Duodenal mucosa (tissue), 2 donors: ENCODE data around the gene ZBTB33.

Experiments
- H3K27ac ChIP-seq: one replicate; pipeline ENCODE4 v1.7.0; 2013; ENCODE audit warnings: low read depth, low read length
- H3K27me3 ChIP-seq, 2 donors: one replicate each; pipeline ENCODE4 v1.7.0; 2013; ENCODE audit warnings: low read length in 2 of 2, control low read depth in 1 of 2; ENCODE audit not compliant: insufficient read depth in 2 of 2, control insufficient read depth in 1 of 2
- H3K36me3 ChIP-seq, 2 donors: one replicate each; pipeline ENCODE4 v1.7.0; 2013; ENCODE audit warnings: low read length in 2 of 2, control low read depth in 1 of 2; ENCODE audit not compliant: insufficient read depth in 2 of 2, control insufficient read depth in 1 of 2
- H3K4me1 ChIP-seq, 2 donors: one replicate each; pipeline ENCODE4 v1.7.0; 2013; ENCODE audit warnings: low read length in 2 of 2, control low read depth in 1 of 2; ENCODE audit not compliant: insufficient read depth in 2 of 2, control insufficient read depth in 1 of 2
- H3K4me3 ChIP-seq, 2 donors: one replicate each; pipeline ENCODE4 v1.7.0; 2013; ENCODE audit warnings: low read length in 2 of 2, low read depth in 1 of 2
- H3K9ac ChIP-seq, 2 donors: one replicate each; pipeline ENCODE4 v1.7.0; 2013; ENCODE audit warnings: low read length in 2 of 2, low read depth in 1 of 2
- H3K9me3 ChIP-seq, 2 donors: one replicate each; pipeline ENCODE4 v1.7.0; 2013; ENCODE audit warnings: low read length in 2 of 2, control low read depth in 1 of 2; ENCODE audit not compliant: control insufficient read depth in 1 of 2

Gene ZBTB33, protein sequence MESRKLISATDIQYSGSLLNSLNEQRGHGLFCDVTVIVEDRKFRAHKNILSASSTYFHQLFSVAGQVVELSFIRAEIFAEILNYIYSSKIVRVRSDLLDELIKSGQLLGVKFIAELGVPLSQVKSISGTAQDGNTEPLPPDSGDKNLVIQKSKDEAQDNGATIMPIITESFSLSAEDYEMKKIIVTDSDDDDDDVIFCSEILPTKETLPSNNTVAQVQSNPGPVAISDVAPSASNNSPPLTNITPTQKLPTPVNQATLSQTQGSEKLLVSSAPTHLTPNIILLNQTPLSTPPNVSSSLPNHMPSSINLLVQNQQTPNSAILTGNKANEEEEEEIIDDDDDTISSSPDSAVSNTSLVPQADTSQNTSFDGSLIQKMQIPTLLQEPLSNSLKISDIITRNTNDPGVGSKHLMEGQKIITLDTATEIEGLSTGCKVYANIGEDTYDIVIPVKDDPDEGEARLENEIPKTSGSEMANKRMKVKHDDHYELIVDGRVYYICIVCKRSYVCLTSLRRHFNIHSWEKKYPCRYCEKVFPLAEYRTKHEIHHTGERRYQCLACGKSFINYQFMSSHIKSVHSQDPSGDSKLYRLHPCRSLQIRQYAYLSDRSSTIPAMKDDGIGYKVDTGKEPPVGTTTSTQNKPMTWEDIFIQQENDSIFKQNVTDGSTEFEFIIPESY

DNA sequence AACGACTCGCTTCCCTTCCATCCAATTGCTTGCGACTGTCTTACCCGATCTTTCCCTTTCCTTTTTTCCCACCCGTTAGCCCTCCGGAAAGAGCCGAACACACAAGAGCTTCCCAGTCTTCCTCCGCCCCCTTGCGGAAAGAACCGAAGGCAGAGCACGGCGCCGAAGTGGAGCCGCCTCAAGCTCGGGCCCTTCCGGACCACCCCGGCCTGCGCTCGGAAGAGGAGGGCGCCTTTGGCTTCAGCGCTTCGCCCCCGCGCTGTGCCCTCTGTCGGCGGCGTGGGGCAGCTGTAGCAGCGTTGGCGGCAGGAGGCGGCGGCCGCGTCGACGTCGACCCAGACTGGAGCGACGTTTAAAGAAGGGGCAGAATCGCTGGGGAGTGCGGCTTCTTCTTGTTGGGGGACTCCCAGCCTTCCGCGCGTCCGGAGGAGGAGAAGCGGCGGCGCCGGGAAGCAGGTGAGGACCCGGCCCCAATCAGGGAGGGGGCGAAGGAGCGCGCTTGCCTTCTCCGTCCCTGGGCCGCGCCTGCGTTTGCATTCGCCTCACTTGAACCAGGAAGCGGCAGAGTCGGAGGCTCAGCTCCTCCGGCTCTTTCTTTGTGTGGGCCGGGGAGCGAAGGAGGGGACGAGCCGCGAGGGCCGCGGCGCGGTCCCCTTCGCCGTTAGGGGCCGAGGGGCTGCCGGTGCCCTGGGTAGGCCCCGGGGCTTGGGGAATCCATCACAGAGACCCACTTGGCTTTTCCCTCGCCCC, at the start of gene ZBTB33:
ZBTB33 (plus strand) TSS at position 291 of the 750 bp plus-strand sequence. CDS start 2,604 bp downstream, outside the sequence.
- Histone ChIP-seq H3K27ac (peak within 1 kb of the TSS; percentile 85), H3K4me3 (peak within 1 kb of the TSS; percentile 82 to 86), H3K9me3 (no peaks in the 10 kb centered on the region), H3K27me3 (no peaks in the 10 kb centered on the region), H3K9ac (peak within 1 kb of the TSS; percentile 73 to 76), H3K36me3 (peaks cover 0 to 20% of the 10 kb centered on the region in 2 donors), H3K4me1 (peaks cover 0 to 4% of the 10 kb centered on the region in 2 donors)

- H3K9ac ChIP-seq = no peak overlapping the region
- no peaks in the 10 kb centered on the region for H3K4me1 ChIP-seq
- no peak overlapping the region for H3K4me3 ChIP-seq
- H3K27ac ChIP-seq = no peak overlapping the region
- no peaks in the 10 kb centered on the region for H3K9me3 ChIP-seq
- H3K36me3 ChIP-seq = no peaks in the 10 kb centered on the region
- H3K27me3 ChIP-seq = no peaks in the 10 kb centered on the region
Observed at GRCh38 chrX:120200851-120201250, 49.8 kb upstream of the ZBTB33 start.

DNA sequence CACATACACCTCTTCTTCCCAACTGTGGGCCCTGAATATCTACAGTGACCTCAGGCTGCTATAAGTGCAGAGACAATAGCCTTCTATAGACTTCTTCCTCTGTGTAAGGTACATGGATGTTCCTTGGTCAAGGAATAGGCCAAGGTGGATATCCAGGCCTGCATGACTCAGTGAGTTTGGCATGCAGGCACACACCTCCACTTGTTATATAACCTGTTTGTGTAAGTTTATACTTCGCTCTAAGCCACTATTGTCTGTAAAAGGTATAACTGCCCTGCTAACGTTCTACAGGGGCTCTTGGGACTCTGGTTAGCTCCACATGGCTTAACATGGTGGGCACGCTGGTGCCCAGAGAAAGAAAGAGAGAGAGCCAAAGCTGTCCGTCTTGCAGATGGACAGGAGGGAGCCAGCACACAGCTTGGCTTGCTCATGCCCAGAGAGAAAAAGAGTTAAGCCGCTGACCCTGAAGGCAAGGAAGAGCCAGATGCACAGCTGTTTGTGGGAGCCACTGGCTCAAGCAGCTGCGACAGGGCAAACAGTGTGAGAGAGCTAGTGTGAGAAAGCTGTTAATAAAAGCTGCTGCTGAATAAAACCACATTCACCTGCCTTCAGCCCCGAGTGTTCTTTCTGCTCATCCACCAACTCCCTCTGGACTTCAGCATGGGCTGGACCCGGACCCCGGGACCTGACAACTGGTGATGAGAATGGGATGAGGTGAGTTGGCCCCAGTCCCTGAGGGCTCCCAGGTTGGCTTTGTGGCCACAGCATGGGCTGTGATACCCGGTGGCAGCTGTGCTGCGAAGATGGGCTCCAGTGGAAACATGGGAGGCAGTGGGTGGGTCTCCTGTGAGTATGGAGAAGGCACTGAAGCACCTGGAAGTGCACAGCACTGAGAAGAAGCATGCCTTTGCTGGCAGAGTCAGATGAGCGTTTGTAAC, 44.5 kb upstream of the ZBTB33 start:
- Histone ChIP-seq H3K36me3 (no peaks in the 10 kb centered on the region), H3K9ac (no peak overlapping the region)

DNA sequence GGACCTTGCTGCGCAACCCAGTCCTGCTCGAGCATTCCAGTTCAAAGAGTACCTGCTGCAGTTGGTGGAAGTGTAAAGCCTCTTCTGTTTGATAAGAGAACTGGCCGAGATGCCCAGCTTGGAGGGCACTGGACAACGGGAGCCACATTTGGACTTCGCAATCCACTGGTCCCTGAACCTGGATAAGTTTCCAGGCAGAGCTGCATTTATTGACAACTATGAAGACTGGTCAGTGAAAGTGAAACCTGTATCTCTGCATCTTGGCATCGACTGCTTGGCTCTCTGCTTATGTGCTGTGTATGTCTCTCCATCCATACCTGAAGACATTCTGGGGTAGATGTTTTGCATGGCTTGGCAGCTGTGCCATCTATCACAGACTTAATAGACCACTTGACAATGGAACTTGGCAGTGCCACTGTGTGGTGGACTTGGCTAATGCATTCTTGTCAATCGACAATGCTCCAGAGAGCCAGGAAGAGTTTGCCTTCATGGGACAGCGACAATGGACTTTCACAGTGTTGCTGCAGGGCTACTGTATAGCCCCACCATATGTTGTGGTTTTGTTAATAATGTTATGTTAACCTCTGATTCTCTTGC, 43.5 kb upstream of the ZBTB33 start:
- no peak overlapping the region for H3K4me3 ChIP-seq
- H3K27me3 ChIP-seq = no peaks in the 10 kb centered on the region
- H3K9me3 ChIP-seq = no peaks in the 10 kb centered on the region

More for the DNA sequence above, 44.5 kb upstream of the ZBTB33 start:
- Histone ChIP-seq H3K27ac (no peak overlapping the region), H3K27me3 (no peaks in the 10 kb centered on the region), H3K9me3 (no peaks in the 10 kb centered on the region), H3K4me1 (no peaks in the 10 kb centered on the region), H3K4me3 (no peak overlapping the region)

DNA sequence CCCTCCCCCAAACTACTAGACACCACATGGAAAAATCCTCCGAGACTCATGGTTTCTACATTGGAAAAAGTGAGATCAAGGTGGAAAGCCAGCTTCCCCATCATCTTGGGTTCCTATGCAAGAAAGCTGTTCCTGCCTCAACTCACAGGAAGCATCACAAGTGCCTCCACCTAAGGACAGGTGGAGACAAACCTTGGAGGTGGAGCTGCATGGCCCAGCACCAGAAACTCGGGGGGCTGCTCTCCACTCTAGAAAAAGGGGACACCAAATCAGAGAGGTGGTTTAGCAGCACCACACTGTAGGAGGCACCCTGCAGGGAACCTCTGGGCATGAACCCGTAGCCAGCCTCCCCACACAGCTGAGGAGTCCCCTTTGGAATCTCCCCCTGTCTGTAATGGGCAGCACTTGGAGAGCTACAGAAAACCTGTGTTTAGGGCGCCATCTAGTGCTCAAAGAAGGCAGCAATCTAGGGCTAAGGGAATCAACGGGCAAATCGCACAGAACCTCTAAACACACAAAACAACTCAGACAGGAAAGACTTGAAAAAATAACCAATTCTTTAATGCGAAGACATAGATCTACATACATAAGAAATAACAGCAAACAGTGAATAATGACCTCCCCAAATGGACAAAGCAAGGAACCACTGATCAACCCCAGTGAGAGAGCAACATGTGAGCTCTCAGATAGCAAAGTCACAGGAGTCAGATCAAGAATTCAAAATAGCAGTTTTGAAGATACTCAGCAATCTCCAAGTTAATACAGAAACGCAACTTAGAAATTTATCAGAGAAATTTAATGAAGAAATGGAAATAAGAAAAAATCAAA, 37.0 kb upstream of the ZBTB33 start:
- no peak overlapping the region for H3K9ac ChIP-seq
- no peak overlapping the region for H3K4me3 ChIP-seq
- H3K27ac ChIP-seq = no peak overlapping the region
- H3K27me3 ChIP-seq = no peaks in the 10 kb centered on the region
- H3K4me1 ChIP-seq = no peaks in the 10 kb centered on the region
- H3K36me3 ChIP-seq = no peaks in the 10 kb centered on the region
- H3K9me3 ChIP-seq = no peaks in the 10 kb centered on the region

More for the DNA sequence above, 43.5 kb upstream of the ZBTB33 start:
- Histone ChIP-seq H3K36me3 (no peaks in the 10 kb centered on the region), H3K9ac (no peak overlapping the region), H3K4me1 (no peaks in the 10 kb centered on the region), H3K27ac (no peak overlapping the region)

GRCh38 chrX:120223374-120223773, 27.2 kb upstream of the ZBTB33 start:
- H3K9ac ChIP-seq = no peak overlapping the region
- no peaks in the 10 kb centered on the region for H3K27me3 ChIP-seq
- no peaks in the 10 kb centered on the region for H3K4me1 ChIP-seq
- no peak overlapping the region for H3K4me3 ChIP-seq
- H3K27ac ChIP-seq = no peak overlapping the region
- no peaks in the 10 kb centered on the region for H3K9me3 ChIP-seq
- H3K36me3 ChIP-seq = peaks cover 0 to 2% of the 10 kb centered on the region in 2 donors

GRCh38 chrX:120224388-120224787, 26.2 kb upstream of the ZBTB33 start:
- no peaks in the 10 kb centered on the region for H3K9me3 ChIP-seq
- peaks cover 0 to 2% of the 10 kb centered on the region in 2 donors for H3K36me3 ChIP-seq
- H3K27ac ChIP-seq = no peak overlapping the region
- no peak overlapping the region for H3K4me3 ChIP-seq
- no peaks in the 10 kb centered on the region for H3K4me1 ChIP-seq
- H3K27me3 ChIP-seq = no peaks in the 10 kb centered on the region
- no peak overlapping the region for H3K9ac ChIP-seq

- H3K27me3 ChIP-seq = no peaks in the 10 kb centered on the region
- no peaks in the 10 kb centered on the region for H3K4me1 ChIP-seq
- no peak overlapping the region for H3K9ac ChIP-seq
- no peaks in the 10 kb centered on the region for H3K9me3 ChIP-seq
- H3K36me3 ChIP-seq = no peaks in the 10 kb centered on the region
- H3K27ac ChIP-seq = no peak overlapping the region
- no peak overlapping the region for H3K4me3 ChIP-seq
Observed at GRCh38 chrX:120228187-120228908, 22.3 kb upstream of the ZBTB33 start.
